HG02798 (cell line): ENCODE results near the gene DNAJB12.
"Not testable (repeated sequence)": the region's sequence is repeated elsewhere in the genome, so short reads cannot be mapped to it uniquely, and the experiment has no call there.

Source experiments
- ATAC-seq: cut with Tn5 transposase; IDR thresholded peaks from one replicate; pipeline ENCODE4 v1.9.1; 2021; ENCODE audit warnings: mild to moderate bottlenecking; ENCODE audit not compliant: unreplicated experiment, poor library complexity

DNAJB12 gene

DNA sequence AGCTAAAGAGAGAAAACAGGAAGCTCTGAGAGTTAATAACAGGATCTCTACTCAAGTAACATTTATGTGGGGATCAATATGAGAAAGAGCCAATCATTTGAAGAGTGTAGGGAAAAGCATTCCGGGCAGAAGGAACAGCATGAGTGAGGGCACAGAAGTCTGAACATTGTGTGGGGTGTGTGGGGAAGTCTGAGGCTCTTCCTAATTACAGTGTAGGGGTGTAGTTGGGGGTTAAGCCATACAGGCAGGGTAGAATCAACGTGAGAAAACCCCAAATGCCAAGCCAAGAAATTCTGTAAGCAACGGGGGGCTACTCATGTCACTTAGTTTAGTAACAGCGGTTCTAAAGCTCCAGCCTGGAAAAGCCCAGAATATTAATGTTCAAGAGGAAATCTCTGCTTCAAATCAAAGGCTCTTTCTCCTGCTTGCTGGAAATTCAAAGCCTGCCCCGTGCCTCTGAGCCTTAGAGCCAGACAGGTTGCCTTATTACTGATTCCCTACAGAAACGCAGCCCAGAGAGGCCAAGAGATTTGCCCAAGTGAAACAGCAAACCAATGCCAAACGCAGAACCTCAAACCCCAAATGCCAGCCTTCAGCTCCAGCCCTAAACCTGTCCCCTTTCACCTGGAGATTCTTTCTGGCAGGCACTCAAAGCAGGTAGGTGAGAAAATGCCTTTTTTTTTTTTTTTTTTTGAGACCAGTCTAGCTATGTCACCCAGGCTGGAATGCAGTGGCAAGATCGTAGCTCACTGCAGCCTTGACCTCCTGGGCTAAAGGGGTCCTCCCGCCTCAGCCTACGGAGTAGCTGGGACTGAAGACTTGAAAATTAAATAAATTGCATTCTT, 36.1 kb downstream of the DNAJB12 start:
- ATAC-seq = no peak

DNA sequence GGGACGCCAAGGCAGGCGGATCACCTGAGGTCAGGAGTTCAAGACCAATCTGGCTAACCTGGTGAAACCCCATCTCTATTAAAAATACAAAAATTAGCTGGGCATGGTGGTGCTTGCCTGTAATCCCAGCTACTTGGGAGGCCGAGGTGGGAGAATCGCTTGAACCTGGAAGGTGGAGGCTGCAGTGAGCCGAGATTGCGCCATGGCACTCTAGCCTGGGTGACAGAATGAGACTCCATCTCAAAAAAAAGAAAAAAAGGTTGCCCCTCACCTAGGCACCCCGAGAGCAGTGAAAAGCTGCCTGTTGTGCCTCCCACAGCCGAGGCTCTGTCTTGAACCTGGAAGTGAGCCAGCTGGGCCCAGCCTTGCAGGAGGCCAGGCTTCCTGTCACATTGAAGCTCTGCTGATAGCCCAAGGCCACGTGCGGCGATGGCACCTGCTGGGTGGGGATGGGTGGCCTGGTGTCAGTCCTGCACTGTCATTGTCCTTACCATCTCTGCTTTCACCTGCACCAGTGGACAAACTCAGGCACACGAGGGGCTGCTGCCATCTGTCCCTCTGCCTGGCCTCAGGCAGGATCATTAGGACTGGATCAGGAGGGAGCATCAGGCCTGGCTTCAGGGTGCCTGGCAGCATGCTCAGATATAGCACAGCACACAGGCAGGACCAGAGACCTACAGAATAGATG, 37.8 kb downstream of the DNAJB12 start:
- ATAC-seq = no peak

DNA sequence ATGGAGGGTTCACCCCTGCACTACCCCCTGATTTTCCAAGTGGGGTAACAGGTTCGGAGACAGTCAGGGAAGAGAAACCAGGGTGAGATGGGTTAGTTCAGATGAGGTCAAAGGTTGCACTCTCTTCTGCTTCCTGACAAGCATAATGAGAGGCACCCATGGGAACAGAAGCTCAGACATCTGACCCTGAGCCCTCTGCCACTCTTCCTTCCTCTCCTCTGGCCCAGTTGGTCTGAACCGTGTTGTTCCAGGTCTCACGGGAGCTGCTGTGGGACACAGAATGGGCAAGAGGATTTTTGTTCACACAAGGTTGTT, 38.4 kb downstream of the DNAJB12 start:
- no peak for ATAC-seq

DNA sequence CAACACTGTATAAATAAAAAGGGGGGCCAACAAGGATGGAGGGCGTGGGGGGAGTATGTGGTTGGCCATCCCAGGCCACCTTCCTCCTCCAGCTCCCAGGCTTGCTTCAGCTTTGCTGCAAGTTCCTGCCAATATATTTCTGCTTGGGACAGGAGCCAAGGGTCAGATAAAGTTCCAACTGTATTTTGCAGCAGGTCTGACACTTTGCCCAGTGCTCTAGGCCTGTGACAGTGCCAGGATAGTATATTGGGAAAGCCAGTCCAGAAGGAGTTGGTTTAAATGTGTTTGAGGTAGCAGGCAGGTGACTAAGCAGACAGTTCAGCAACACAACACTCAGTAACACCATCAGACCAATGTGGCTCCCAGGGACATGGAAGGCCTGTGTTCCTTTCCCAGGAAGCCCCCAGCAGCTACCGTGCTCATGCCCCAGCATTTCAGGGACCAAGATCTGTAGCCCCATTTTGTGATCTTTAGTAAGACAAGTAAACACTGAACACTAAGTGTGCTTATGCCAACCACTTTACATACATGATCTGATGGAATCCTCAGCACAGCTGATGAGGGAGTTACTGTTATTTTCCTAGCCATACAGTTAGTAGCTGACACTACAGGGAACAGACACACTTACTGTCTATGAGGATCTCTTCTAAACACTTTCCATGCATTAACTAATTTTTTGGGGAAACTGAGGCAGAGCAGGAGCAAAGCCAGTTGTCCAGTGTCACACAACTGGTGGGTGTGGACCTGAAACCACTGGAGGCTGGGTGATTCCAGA, 38.9 kb downstream of the DNAJB12 start:
- no peak for ATAC-seq

DNA sequence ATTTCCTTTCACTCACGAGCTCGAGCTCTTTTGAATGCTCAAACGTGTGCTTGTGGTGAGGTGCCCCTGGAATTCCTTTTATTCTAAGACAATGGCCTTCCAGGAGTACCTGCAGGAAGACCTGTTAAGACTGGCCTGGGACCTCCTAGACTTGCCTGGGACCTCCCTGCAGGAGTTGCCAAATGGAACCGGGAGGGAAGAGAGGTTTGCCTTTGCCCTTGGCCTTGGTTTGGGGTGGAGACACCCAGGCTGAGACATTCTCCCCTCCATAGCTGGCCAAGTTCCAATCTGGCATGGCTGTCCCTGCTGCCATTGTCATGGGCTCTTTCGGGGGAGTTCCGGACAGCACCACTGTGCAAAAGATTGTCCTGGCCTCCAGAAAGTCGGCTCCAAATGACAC, 39.7 kb downstream of the DNAJB12 start:
- no peak for ATAC-seq

DNA sequence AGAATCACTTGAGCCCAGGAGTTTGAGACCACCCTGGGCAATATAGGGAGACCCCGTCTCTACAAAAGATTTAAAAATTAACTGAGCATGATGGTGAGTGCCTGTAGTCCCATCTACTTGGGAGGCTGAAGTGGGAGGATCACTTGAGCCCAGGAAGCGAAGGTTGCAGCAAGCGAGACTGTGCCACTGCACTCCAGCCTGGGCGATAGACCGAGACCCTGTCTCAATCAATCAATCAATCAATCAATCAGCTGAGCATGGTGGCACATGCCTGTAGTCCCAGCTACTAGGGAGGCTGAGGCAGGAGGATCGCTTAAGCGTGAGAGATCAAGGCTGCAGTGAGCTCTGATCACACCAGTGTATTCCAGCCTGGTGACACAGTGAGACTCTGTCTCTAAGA, 40.5 kb downstream of the DNAJB12 start:
- no peak for ATAC-seq

DNA sequence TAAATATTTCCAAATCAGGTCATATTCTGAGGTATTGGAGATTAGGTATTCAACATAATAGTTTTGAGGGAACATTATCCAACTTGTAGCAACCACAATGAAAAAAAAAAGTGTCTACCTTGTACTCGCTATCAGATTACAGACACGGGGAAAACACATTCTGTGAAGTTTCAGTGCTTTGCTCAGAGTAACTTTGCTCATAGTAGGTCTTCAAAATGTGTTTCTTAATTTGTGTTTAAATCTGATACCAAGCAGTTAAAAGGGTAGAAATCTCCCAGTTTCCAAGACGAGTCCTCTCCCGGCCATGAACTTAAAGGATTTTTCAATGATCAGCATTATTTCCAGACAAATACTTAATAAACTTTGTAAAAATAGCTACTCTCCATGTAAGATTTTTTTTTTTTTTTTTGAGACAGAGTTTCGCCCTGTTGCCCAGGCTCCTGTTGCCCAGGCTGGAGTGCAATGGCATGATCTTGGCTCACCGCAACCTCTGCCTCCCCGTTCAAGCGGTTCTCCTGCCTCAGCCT, 41.8 kb downstream of the DNAJB12 start:
- ATAC-seq = no peak

DNA sequence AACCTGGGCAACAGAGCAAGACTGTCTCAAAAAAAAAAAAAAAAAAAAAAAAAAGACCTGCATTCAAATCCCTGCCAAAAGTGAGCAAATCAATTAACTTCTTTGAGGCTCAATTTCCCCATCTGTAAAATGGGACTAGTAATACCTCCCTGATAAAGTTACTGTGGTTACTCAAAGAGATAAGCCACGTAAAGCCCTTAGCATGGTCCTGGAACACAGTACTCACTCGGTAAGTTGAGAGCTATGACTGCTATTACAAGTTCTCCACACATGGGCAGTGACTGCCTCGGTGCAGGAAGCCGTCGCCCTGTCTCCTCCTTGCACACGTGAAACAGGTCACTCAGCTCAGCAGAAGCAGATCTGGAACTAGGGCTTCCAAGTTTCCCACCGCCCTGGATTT, 43.1 kb downstream of the DNAJB12 start:
- ATAC-seq = no peak

DNA sequence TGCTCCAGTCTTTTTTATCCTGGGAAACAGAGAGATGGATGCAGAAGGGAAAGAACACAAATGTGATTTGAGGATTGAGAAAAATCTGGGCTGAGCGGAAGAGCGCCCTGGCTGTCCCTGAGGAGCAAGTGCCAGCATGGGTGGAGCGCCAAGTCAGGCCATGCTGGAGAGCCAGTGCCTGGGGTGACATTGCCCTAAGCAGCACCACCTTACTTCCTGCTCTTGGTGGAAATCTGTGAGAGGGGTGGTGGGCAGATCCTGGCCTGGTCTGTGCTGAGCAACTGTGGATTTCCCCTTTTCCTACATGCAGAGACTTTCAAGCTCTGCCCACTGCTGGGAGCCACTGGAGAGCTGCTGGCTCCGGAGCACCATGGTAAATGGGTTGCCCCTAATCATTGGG, 44.1 kb downstream of the DNAJB12 start:
- ATAC-seq = no peak

DNA sequence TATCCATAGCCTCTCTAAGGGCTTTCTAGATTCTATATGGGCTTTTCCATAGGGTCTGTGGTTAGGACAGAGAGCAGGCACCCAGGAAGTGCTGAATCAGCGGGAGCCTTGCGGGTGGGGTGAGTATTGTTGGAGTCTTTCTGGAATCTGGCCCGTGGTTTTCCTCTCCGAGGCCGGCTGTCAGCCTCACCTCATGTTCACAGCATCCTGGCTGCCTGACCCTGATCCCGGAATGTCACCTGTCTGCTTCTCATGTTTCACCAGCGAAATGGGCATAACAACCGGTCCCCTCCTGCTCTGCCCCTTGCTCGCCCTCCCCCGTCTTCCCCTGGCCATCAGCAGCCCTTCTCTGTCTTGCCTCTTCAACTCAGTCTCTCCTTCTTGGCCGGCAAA, 44.5 kb downstream of the DNAJB12 start:
- ATAC-seq = no peak

DNA sequence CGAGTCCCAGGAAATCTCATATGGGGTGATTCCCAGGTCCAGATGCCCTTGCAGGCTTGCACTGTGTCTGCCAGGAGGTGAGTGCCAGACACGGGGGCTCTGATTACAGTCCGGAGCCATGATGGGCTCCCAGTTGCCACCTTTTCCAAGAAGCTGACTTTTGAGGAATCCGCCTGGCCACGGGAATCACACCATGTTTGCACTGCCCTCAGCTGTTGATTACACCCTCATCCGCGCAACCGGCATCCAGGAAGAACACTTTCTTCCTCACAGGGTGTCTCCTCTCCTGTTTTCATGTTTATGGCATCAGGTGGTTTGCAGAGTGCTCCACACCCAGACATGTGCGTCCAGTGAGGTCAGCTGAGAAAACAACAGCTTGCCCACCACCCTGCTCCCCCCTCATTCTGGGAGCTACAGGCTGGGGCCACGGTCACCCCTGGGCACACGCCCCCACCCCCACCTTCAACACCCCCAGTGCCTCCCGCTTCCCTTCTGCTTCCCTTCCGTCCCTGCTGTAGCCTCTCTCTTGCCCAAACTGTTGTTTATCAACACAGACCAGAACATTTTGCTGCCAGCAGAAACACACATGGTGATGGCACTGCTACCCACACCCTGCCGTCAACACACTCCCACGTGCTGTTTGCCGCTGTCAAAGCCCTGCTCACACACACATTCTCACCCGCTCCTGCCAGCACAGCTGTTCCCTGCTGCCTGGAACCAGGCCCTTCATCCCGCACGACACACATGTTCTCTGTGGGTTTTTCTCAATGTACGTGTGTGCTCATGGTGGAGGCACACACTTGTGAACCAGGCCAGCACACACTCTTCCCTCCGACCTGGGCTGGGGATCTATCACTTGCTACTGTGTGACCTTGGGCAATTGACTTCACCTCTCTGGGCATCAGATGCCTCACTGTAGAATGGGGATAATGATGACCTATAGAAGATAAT, 45.2 kb downstream of the DNAJB12 start:
- ATAC-seq = no peak

DNA sequence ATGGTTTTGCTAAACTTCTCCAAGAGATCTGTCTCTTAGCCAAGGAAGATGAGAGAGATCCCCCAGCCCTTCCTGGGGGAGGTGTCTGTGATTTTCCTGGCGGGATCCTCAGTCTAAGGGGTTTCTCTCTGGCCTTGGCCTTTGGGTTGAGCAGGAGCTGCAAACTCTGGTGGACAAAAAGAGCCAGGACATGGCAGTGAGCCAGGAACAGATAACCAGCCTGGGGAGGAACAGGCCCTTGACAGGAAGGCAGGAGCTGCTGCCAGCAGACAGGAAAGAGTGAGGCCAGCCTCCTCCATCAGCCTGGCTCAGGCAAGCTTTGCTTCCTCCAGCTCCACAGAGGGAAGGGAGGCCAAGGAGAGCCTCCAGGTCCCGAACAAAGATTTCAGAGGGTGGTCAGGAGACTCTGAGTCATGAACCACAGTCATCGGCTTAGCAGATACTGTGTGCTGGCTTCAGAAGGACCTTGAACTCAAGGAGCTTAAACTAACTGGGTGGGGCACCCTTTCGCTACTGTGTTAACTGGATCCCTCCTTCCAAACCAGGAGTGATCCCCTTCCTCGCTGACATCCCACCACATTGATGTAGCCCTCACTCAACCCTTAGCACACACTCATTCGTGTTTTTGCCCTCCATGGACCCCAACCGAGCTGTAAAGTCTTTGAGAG, 46.3 kb downstream of the DNAJB12 start:
- ATAC-seq = no peak

DNA sequence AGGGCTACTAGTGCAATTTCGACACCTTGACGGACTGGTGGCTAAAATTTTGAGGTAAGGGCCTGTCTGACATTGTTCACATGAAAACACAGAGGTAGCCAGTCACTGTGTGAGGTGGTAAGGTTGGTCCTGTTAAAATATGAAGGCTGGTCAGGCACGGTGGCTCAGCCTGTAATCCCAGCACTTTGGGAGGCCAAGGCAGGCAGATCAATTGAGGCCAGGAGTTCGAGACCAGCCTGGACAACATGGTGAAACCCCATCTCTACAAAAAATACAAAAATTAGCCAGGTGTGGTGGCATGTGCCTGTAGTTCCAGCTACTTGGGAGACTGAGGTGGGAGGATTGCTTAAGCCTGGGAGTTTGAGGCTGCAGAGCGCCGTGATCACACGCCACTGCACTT, 47.0 kb downstream of the DNAJB12 start:
- not testable (repeated sequence) for ATAC-seq

DNA sequence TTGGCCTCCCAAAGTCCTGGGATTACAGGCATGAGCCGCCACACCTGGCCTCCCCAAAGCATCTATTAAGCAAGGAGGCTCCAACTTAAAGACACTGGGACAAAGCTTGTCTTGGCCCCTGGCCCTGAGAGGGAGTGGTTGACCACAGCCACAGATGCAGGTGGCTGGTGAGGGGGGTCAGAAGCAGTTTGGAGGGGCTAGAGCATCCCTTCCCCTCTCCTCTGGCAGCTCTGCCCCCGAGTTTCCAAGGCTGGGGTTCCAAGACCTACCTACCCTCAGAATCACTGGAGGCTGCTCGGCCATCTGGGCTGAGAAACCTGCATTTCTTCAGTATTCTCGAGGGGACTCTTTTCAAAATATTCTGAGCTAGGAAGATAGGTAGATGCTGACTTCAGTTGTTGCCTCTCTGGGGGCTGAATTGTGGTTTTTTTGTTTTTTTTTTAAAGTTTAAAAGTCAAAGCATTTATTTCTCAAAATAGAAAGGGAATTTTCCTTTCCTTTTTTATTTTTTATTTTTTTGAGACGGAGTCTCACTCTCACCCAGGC, 48.4 kb downstream of the DNAJB12 start:
- no peak for ATAC-seq

DNA sequence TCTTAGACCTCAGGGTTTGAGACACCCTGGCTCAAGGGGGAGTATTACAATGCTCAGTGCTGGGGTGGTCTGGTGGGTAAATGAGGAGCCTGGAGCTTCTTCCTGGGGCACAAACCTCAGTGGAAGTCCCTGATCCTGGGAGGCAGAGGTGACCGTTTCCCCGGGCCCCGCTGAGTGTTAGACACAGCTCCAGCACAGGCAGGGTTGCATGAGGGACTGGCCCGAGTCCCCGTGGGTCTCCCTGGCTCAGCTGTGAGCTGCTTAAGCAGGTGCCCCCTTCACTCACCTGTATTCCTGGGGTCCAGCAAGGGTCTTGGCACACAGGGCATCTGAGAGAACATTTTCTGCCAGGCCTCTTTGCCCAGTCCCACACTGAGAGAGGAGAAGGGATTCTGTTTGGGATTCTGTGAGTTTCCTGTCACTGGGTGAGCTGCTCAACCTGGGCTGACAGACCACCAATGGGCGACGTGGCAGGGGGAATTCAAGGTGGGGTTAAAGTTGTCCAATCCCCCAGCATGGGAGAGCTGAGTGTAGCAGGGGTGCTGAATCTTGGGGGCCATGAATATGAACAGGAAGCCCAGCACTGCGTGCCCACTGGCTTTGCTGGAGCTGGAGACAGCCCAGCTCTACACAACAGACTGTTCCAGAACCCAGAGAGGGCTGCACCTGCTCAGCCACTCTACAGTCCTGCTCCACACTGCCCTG, 51.1 kb downstream of the DNAJB12 start:
- ATAC-seq = no peak

DNA sequence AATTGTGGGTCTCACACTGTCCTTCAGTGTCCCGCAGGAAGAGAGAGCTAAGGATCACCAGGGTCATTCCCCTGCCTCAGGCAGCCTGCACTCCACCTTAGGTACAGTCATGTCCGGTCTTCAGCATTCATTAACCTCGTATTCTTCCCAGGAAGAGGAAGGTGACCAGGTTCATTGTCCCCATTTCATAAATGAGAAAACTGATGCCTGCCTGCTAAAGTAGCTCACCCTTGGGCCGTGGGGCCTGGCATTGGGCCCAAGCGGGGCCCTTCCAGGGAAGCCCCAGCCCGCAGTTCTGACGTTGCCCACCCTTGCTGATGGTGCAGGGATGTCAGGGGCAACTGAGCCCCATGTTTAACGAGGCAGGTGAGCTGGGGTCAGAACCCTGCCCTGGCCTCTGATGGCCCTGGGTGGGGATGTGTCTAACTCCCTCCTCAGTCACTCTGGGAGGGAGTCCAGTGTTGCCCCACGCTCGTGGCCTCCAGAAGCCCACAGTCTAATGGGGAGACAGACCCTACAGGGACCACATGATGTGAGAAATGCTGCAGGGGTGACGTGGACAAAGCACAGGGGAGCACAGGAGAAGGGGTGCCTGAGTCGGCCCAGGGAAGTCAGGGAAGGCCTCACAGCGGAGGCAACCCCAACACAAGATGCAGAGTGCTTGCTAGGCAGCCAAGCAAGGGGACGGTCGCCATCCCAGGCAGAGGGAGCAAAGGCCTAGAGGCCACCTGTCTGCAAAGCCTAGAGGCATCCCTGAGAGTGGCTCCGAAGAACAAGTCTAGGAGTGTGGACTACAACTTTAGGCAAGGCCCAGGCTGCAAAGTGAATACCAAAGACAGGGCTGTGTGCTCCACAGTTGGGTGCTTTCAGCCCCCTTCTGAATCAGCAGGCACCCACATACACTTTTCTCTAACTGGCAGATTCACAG, 55.9 kb downstream of the DNAJB12 start:
- ATAC-seq = no peak

DNA sequence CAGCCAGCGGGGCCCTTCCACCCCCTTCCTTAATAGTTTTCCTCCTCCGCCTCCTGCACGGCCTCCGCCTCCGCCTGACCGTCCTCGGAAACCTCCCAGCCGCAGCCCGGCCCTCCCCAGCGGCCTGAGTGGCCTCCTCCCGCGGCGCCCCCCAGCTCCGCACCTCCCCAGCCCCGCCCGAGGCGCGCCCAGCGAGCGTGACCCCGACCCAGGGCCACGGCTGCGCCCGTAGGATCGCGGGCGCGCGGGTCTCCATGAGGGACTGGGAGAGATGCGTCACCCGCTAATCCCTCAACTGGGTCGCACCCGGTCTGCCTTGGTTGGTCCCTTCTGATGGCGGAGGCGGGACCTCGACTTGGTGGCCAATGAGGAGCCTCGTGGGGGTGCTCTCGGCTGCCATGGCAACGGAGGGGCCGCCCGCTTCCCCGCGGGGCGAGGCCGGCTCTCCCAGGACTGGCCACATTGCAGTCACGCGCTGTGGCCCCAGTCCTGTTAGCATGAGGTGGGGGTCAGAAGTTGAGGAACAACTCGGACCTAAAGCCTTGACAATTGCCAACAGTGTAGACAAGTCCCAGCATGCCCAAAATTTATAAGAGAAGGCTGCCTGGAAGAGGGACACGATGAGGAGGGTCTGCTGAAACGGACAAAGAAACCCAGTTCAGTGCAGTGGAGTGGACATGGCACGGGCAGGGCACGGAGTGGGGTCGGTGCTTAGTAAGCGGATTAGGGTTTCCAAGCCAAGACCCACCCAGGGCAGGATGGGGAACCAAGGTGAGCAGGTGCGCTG, 56.7 kb downstream of the DNAJB12 start:
- ATAC-seq = peak; percentile 81
